Fibroblast of lung (primary cell): ENCODE data around the gene PDCD1LG2.

ENCODE experiments used
- CTCF ChIP-seq, 2 donors: IDR thresholded peaks in 1 of 2; conservative IDR thresholded peaks in 1 of 2; 1 replicate in 1 of 2; 2 replicates in 1 of 2; pipeline ENCODE4 v1.5.1; 2011 to 2012; ENCODE audit warnings: low read length in 2 of 2, control low read depth in 1 of 2, inconsistent platforms in 1 of 2, low read depth in 1 of 2, mild to moderate bottlenecking in 1 of 2
- EZH2 ChIP-seq: IDR thresholded peaks from 2 replicates; pipeline ENCODE4 v1.5.1; 2012; ENCODE audit warnings: low read length, control low read depth, mild to moderate bottlenecking; ENCODE audit errors: missing control alignments

- TF ChIP-seq CTCF (conservative IDR thresholded peaks at IDR 0.05 in 1 of 2, IDR thresholded peaks at IDR 0.05 in 1 of 2; ENCODE audit: low read depth in 1 of 2, low read length in 2 of 2) (no peak), EZH2 (no peak)
These were observed 39.5 kb upstream of the PDCD1LG2 start for GRCh38 chr9:5470816-5471215.
